KMS-11 (cell line): Measurements from ENCODE around the gene ATRN.

ENCODE experiments used
- H2AFZ ChIP-seq: fragments of 200-600 bp; sonication (generic); 2 replicates; pipeline ENCODE4 v1.6.1; 2016; ENCODE audit warnings: antibody characterized with exemption, mixed run types, low read depth
- H3K27ac ChIP-seq: fragments of 200-600 bp; sonication (generic); 2 replicates; pipeline ENCODE4 v1.6.1; 2016; ENCODE audit warnings: mild to moderate bottlenecking, mixed run types
- H3K27me3 ChIP-seq: fragments of 200-600 bp; sonication (generic); 2 replicates; pipeline ENCODE4 v1.6.1; 2017; ENCODE audit warnings: mild to moderate bottlenecking, low read depth, mixed run types, moderate library complexity; ENCODE audit not compliant: insufficient read depth
- H3K36me3 ChIP-seq: fragments of 200-600 bp; sonication (generic); 2 replicates; pipeline ENCODE4 v1.6.1; 2017; ENCODE audit warnings: mild to moderate bottlenecking, mixed run types; ENCODE audit not compliant: insufficient read depth
- H3K4me1 ChIP-seq: fragments of 200-600 bp; sonication (generic); 2 replicates; pipeline ENCODE4 v1.6.1; 2016; ENCODE audit warnings: mild to moderate bottlenecking, low read depth, mixed run types; ENCODE audit not compliant: poor library complexity, severe bottlenecking
- H3K4me2 ChIP-seq: fragments of 200-600 bp; sonication (generic); 2 replicates; pipeline ENCODE4 v1.7.0; 2016; ENCODE audit warnings: mild to moderate bottlenecking, mixed run types
- H3K4me3 ChIP-seq: fragments of 200-600 bp; sonication (generic); IDR thresholded peaks from 2 replicates; pipeline ENCODE4 v1.6.1; 2017; ENCODE audit warnings: low read depth, low read length, mixed read lengths; ENCODE audit not compliant: insufficient read depth
- H3K79me2 ChIP-seq: fragments of 200-600 bp; sonication (generic); 2 replicates; pipeline ENCODE4 v1.6.1; 2016; ENCODE audit warnings: low read depth, mixed run types; ENCODE audit not compliant: insufficient read depth
- H3K9ac ChIP-seq: fragments of 200-600 bp; sonication (generic); 2 replicates; pipeline ENCODE4 v1.6.1; 2016; ENCODE audit warnings: mild to moderate bottlenecking, mixed run types
- H4K20me1 ChIP-seq: fragments of 200-600 bp; sonication (generic); 2 replicates; pipeline ENCODE4 v1.6.1; 2016; ENCODE audit warnings: mild to moderate bottlenecking, mixed run types; ENCODE audit not compliant: insufficient read depth
- TF ChIP-seq, protein P1 (sequence below): fragments of 200-600 bp; sonication (generic); conservative IDR thresholded peaks from 2 replicates; pipeline ENCODE4 v1.6.1; 2017; ENCODE audit warnings: low read depth, mild to moderate bottlenecking, antibody characterized with exemption, low read length, moderate library complexity, mixed read lengths

The ATRN gene

DNA sequence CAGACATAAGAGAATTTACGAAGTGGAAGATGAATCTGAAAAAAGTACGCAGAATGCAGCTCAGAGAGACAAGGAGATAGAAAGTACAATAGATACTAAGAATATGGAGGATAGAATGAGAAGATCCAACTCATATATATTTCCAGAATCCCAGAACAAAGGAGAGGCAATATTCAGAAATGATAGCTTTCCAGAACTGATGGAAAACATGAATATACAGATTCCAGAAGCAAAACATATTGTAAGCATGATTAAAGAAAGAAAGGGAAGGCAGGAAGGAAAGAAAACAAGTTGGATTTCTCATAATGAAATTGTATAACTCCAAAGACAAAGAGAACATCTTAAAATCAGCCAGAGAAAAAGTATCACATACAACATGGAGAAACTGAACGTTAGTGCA is 169.4 kb downstream of the ATRN start:
- no peak overlapping the region for H3K9ac ChIP-seq
- no peaks in the 10 kb centered on the region for H3K27me3 ChIP-seq
- H3K27ac ChIP-seq, result no peak overlapping the region
- no peaks in the 10 kb centered on the region for H3K4me1 ChIP-seq
- H3K4me3 ChIP-seq, result no peak overlapping the region
- no peak overlapping the region for H3K4me2 ChIP-seq
- H2AFZ ChIP-seq, result no peak overlapping the region
- TF ChIP-seq, protein P1, sequence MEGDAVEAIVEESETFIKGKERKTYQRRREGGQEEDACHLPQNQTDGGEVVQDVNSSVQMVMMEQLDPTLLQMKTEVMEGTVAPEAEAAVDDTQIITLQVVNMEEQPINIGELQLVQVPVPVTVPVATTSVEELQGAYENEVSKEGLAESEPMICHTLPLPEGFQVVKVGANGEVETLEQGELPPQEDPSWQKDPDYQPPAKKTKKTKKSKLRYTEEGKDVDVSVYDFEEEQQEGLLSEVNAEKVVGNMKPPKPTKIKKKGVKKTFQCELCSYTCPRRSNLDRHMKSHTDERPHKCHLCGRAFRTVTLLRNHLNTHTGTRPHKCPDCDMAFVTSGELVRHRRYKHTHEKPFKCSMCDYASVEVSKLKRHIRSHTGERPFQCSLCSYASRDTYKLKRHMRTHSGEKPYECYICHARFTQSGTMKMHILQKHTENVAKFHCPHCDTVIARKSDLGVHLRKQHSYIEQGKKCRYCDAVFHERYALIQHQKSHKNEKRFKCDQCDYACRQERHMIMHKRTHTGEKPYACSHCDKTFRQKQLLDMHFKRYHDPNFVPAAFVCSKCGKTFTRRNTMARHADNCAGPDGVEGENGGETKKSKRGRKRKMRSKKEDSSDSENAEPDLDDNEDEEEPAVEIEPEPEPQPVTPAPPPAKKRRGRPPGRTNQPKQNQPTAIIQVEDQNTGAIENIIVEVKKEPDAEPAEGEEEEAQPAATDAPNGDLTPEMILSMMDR, result no peak
- H3K79me2 ChIP-seq, result no peaks in the 10 kb centered on the region
- H4K20me1 ChIP-seq, result no peaks in the 10 kb centered on the region
- H3K36me3 ChIP-seq, result no peaks in the 10 kb centered on the region

DNA sequence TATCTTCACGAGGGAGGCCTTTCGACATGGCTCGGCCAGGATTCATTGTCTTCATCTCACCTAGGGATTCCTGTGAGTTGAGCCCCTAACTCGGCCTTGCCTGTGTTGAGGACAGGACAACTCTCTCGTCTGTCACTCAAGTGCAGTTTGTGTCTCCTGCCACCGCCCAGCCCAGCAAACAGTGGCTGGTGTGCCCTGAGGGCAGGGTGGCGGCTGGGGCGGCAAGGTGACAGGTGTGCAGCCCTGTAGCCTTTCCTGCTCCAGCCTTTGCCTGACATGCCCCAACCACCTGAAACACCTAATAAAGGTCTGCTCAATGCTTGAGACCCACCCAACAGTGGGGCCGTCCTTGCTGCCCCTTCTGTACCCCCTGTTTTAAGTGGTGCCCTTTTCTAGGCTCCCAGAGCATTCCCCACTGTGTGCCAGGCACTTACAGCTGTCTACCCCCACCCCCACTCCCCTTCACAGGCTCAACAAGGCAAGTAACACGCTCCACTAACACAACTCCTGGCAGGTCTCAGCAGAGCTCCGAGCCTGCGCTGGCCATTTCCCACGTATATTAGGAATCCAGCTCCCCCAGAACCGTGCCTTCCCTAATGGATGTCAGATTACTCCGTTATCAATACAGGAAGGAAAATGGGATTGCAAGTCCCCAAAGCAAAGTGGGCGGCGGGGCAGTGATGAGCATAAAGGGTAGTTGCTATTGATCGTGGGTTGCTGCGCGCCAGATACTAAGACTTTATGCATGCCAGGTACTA is 174.7 kb downstream of the ATRN start:
- H3K4me3 ChIP-seq, result no peak overlapping the region
- H3K27me3 ChIP-seq, result no peaks in the 10 kb centered on the region
- H4K20me1 ChIP-seq, result no peaks in the 10 kb centered on the region
- no peak overlapping the region for H3K27ac ChIP-seq
- TF ChIP-seq, protein P1, result no peak
- H3K79me2 ChIP-seq, result no peaks in the 10 kb centered on the region
- H3K4me1 ChIP-seq, result no peaks in the 10 kb centered on the region
- H2AFZ ChIP-seq, result no peak overlapping the region
- H3K36me3 ChIP-seq, result no peaks in the 10 kb centered on the region
- H3K4me2 ChIP-seq, result no peak overlapping the region
- H3K9ac ChIP-seq, result no peak overlapping the region

DNA sequence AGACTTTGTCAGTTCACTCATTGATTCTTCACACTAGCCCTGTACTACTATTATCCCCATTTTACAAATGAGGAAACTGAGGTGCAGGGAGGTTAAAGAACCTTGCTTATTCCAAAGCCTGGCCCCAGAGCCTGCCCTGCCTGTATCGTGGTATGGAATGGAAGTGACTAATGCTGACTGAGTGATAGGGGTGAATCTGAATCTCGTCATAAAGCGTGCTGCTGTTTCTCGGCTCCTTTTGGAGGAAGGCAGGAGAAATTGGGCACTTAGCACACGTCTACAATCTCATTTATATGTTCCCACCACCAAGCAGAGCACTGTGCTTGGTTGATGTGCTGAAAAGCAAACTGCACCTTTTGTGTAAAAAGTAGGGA is 175.2 kb downstream of the ATRN start:
- no peak overlapping the region for H3K4me3 ChIP-seq
- TF ChIP-seq, protein P1, result no peak
- H3K4me2 ChIP-seq, result no peak overlapping the region
- H2AFZ ChIP-seq, result no peak overlapping the region
- H4K20me1 ChIP-seq, result no peaks in the 10 kb centered on the region
- no peak overlapping the region for H3K27ac ChIP-seq
- H3K79me2 ChIP-seq, result no peaks in the 10 kb centered on the region
- no peaks in the 10 kb centered on the region for H3K4me1 ChIP-seq
- no peaks in the 10 kb centered on the region for H3K27me3 ChIP-seq
- no peaks in the 10 kb centered on the region for H3K36me3 ChIP-seq
- H3K9ac ChIP-seq, result no peak overlapping the region

DNA sequence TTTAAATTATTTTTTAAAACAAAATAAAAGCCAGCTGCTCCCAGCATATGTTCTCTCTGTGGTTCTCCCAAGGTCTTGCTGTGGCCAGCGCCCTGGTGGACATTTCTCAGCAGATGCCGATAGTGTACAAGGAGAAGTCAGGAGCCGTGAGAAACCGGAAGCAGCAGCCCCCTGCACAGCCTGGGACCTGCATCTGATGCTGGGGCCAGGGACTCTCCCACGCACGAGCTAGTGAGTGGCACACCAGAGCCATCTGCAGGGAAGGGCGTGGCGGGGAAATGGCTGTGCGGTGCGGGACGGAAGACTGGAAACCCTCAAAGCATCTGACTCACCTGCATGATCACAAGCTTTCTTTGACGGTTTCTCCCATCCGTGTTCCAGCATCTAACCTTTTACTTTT is 175.8 kb downstream of the ATRN start:
- no peak overlapping the region for H2AFZ ChIP-seq
- TF ChIP-seq, protein P1, result no peak
- no peak overlapping the region for H3K4me3 ChIP-seq
- no peak overlapping the region for H3K9ac ChIP-seq
- no peaks in the 10 kb centered on the region for H3K36me3 ChIP-seq
- no peaks in the 10 kb centered on the region for H3K79me2 ChIP-seq
- no peak overlapping the region for H3K4me2 ChIP-seq
- no peaks in the 10 kb centered on the region for H4K20me1 ChIP-seq
- H3K4me1 ChIP-seq, result no peaks in the 10 kb centered on the region
- no peak overlapping the region for H3K27ac ChIP-seq
- H3K27me3 ChIP-seq, result no peaks in the 10 kb centered on the region
